ENCODE data around the gene TRRAP.

DNA sequence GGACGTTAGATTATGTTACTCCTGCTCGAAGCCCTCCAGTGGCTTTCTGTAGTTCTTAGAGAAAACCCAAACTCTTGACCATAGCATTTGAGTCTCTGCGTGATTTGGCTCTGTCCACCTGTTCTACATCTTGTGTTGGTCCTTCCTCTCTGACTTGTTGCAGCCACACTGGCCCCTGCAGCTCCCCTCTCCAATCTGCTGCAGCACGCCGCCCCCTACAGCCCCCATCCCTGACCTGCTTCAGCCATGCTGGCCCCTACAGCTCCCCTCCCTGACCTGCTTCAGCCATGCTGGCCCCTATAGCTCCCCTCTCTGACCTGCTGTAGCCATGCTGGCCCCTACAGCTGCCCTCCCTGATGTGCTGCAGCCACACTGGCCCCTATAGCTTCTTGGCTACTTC lies 29.2 kb downstream of the TRRAP start:
- TF ChIP-seq, protein P1, sequence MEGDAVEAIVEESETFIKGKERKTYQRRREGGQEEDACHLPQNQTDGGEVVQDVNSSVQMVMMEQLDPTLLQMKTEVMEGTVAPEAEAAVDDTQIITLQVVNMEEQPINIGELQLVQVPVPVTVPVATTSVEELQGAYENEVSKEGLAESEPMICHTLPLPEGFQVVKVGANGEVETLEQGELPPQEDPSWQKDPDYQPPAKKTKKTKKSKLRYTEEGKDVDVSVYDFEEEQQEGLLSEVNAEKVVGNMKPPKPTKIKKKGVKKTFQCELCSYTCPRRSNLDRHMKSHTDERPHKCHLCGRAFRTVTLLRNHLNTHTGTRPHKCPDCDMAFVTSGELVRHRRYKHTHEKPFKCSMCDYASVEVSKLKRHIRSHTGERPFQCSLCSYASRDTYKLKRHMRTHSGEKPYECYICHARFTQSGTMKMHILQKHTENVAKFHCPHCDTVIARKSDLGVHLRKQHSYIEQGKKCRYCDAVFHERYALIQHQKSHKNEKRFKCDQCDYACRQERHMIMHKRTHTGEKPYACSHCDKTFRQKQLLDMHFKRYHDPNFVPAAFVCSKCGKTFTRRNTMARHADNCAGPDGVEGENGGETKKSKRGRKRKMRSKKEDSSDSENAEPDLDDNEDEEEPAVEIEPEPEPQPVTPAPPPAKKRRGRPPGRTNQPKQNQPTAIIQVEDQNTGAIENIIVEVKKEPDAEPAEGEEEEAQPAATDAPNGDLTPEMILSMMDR (IDR thresholded peaks at IDR 0.05 in 8 of 11, conservative IDR thresholded peaks at IDR 0.05 in 3 of 11): no peak
- TF ChIP-seq POLR2AphosphoS5 (IDR thresholded peaks at IDR 0.05): no peak
